ENCODE data around the gene MRPL12.

Gene MRPL12

GRCh38 chr17:81683208-81683583, 20.0 kb upstream of the MRPL12 start:
- no peak for DNase-seq

- DNase-seq: peak; percentile 98
Measured at GRCh38 chr17:81683584-81684441, 19.4 kb upstream of the MRPL12 start, which contains the start of the genes ARL16 and HGS. TSS of gene ARL16 (minus strand) at chr17:81683797. CDS start at chr17:81683753, 44 bp downstream. TSS of gene HGS (plus strand) at chr17:81684011. CDS start at chr17:81684067, 56 bp downstream.

GRCh38 chr17:81684442-81684911, 18.7 kb upstream of the MRPL12 start:
- DNase-seq: no peak

GRCh38 chr17:81685108-81685507, 18.1 kb upstream of the MRPL12 start:
- no peak for DNase-seq

GRCh38 chr17:81686614-81687013, 16.6 kb upstream of the MRPL12 start:
- no peak for DNase-seq

- peak; percentile 89 for DNase-seq
Measured at GRCh38 chr17:81687770-81688541, 15.2 kb upstream of the MRPL12 start.

GRCh38 chr17:81688616-81689015, 14.6 kb upstream of the MRPL12 start:
- no peak for DNase-seq

GRCh38 chr17:81690066-81690465, 13.1 kb upstream of the MRPL12 start:
- DNase-seq: peak; percentile 16

GRCh38 chr17:81690549-81690948, 12.6 kb upstream of the MRPL12 start:
- no peak for DNase-seq

GRCh38 chr17:81691196-81691595, 12.0 kb upstream of the MRPL12 start:
- no peak for DNase-seq

- DNase-seq: no peak
Measured at GRCh38 chr17:81691608-81692007, 11.6 kb upstream of the MRPL12 start.

- no peak for DNase-seq
Measured at GRCh38 chr17:81693509-81694210, 9.5 kb upstream of the MRPL12 start.

GRCh38 chr17:81694810-81695209, 8.4 kb upstream of the MRPL12 start:
- DNase-seq: no peak

GRCh38 chr17:81695211-81695610, 8.0 kb upstream of the MRPL12 start:
- DNase-seq: no peak

- no peak for DNase-seq
Measured at GRCh38 chr17:81695801-81696200, 7.4 kb upstream of the MRPL12 start.

- DNase-seq: peak; percentile 77
Measured at GRCh38 chr17:81696218-81696941, 6.8 kb upstream of the MRPL12 start.

- DNase-seq: no peak
Measured at GRCh38 chr17:81697261-81698044, 5.7 kb upstream of the MRPL12 start.

GRCh38 chr17:81700353-81701287, 2.5 kb upstream of the MRPL12 start:
- DNase-seq: no peak

- no peak for DNase-seq
Measured at GRCh38 chr17:81701288-81702071, 1.7 kb upstream of the MRPL12 start.
